Measurements from ENCODE around the gene FAM169A.

DNA sequence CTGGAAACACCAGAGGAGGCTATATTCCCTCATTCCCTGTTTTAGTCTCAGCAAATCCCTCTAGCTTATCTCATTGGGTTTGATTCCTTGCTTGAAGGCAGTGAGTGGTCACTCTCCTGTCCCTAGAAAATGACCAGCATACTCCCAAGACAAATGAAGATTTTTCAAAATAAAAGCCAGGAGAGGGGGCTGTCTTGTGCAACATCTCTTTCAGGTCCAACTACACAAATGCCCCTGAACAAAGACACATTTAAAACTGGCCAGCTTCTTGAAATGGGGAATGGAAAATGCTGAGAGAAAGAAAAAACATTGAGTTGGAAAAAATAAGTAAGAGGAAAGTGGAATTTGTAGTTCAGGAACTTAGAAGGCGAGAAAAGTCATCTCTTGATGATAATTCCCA lies 49.3 kb upstream of the FAM169A start:
- TF ChIP-seq BACH2 (CRISPR knock-in tag; IDR thresholded peaks at IDR 0.05; ENCODE audit: borderline replicate concordance): no peak
- TF ChIP-seq, protein P1, sequence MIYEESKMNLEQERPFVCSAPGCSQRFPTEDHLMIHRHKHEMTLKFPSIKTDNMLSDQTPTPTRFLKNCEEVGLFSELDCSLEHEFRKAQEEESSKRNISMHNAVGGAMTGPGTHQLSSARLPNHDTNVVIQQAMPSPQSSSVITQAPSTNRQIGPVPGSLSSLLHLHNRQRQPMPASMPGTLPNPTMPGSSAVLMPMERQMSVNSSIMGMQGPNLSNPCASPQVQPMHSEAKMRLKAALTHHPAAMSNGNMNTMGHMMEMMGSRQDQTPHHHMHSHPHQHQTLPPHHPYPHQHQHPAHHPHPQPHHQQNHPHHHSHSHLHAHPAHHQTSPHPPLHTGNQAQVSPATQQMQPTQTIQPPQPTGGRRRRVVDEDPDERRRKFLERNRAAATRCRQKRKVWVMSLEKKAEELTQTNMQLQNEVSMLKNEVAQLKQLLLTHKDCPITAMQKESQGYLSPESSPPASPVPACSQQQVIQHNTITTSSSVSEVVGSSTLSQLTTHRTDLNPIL (CRISPR knock-in tag; IDR thresholded peaks at IDR 0.05; ENCODE audit: low read depth): no peak
- TF ChIP-seq RARB (CRISPR knock-in tag; IDR thresholded peaks at IDR 0.05): no peak
- TF ChIP-seq OSR1 (CRISPR knock-in tag; IDR thresholded peaks at IDR 0.05): no peak
- TF ChIP-seq, protein P2, sequence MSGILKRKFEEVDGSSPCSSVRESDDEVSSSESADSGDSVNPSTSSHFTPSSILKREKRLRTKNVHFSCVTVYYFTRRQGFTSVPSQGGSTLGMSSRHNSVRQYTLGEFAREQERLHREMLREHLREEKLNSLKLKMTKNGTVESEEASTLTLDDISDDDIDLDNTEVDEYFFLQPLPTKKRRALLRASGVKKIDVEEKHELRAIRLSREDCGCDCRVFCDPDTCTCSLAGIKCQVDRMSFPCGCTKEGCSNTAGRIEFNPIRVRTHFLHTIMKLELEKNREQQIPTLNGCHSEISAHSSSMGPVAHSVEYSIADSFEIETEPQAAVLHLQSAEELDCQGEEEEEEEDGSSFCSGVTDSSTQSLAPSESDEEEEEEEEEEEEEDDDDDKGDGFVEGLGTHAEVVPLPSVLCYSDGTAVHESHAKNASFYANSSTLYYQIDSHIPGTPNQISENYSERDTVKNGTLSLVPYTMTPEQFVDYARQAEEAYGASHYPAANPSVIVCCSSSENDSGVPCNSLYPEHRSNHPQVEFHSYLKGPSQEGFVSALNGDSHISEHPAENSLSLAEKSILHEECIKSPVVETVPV (CRISPR knock-in tag; IDR thresholded peaks at IDR 0.05): no peak
- TF ChIP-seq ZNF8 (CRISPR knock-in tag; IDR thresholded peaks at IDR 0.05): no peak
- no peak for TF ChIP-seq ZFP30 (CRISPR knock-in tag; IDR thresholded peaks at IDR 0.05)
- TF ChIP-seq ISL1 (CRISPR knock-in tag; IDR thresholded peaks at IDR 0.05): no peak
- TF ChIP-seq, protein P3, sequence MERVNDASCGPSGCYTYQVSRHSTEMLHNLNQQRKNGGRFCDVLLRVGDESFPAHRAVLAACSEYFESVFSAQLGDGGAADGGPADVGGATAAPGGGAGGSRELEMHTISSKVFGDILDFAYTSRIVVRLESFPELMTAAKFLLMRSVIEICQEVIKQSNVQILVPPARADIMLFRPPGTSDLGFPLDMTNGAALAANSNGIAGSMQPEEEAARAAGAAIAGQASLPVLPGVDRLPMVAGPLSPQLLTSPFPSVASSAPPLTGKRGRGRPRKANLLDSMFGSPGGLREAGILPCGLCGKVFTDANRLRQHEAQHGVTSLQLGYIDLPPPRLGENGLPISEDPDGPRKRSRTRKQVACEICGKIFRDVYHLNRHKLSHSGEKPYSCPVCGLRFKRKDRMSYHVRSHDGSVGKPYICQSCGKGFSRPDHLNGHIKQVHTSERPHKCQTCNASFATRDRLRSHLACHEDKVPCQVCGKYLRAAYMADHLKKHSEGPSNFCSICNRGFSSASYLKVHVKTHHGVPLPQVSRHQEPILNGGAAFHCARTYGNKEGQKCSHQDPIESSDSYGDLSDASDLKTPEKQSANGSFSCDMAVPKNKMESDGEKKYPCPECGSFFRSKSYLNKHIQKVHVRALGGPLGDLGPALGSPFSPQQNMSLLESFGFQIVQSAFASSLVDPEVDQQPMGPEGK (CRISPR knock-in tag; IDR thresholded peaks at IDR 0.05; ENCODE audit: borderline replicate concordance): no peak
- TF ChIP-seq, protein P4, sequence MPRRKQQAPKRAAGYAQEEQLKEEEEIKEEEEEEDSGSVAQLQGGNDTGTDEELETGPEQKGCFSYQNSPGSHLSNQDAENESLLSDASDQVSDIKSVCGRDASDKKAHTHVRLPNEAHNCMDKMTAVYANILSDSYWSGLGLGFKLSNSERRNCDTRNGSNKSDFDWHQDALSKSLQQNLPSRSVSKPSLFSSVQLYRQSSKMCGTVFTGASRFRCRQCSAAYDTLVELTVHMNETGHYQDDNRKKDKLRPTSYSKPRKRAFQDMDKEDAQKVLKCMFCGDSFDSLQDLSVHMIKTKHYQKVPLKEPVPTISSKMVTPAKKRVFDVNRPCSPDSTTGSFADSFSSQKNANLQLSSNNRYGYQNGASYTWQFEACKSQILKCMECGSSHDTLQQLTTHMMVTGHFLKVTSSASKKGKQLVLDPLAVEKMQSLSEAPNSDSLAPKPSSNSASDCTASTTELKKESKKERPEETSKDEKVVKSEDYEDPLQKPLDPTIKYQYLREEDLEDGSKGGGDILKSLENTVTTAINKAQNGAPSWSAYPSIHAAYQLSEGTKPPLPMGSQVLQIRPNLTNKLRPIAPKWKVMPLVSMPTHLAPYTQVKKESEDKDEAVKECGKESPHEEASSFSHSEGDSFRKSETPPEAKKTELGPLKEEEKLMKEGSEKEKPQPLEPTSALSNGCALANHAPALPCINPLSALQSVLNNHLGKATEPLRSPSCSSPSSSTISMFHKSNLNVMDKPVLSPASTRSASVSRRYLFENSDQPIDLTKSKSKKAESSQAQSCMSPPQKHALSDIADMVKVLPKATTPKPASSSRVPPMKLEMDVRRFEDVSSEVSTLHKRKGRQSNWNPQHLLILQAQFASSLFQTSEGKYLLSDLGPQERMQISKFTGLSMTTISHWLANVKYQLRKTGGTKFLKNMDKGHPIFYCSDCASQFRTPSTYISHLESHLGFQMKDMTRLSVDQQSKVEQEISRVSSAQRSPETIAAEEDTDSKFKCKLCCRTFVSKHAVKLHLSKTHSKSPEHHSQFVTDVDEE (CRISPR knock-in tag; IDR thresholded peaks at IDR 0.05): no peak
- TF ChIP-seq PPARA (CRISPR knock-in tag; IDR thresholded peaks at IDR 0.05; ENCODE audit: borderline replicate concordance): no peak
- no peak for TF ChIP-seq ZFP3 (CRISPR knock-in tag; IDR thresholded peaks at IDR 0.05)
- TF ChIP-seq, protein P5, sequence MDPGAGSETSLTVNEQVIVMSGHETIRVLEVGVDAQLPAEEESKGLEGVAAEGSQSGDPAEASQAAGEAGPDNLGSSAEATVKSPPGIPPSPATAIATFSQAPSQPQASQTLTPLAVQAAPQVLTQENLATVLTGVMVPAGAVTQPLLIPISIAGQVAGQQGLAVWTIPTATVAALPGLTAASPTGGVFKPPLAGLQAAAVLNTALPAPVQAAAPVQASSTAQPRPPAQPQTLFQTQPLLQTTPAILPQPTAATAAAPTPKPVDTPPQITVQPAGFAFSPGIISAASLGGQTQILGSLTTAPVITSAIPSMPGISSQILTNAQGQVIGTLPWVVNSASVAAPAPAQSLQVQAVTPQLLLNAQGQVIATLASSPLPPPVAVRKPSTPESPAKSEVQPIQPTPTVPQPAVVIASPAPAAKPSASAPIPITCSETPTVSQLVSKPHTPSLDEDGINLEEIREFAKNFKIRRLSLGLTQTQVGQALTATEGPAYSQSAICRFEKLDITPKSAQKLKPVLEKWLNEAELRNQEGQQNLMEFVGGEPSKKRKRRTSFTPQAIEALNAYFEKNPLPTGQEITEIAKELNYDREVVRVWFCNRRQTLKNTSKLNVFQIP (CRISPR knock-in tag; IDR thresholded peaks at IDR 0.05; ENCODE audit: borderline replicate concordance, low read depth): no peak

All from SK-N-SH treated with all-trans-retinoic acid at 6 μM for 48 hours (cell line).